Sigmoid colon (tissue), 7 donors: ENCODE results near the gene TIAM1. TPM values are rescaled to one million over a fixed set of nuclear protein-coding genes. Genes with fewer than 3 reads are reported as not detected.

ENCODE experiments used
- DNase-seq: peaks from one replicate; pipeline ENCODE4 v3.0.0-alpha.2; 2019
- H3K27ac ChIP-seq, 4 donors: fragments of 200-600 bp; sonication (generic); one replicate each; pipeline ENCODE4 v1.5.1; 2016 to 2019; ENCODE audit warnings: mild to moderate bottlenecking in 1 of 4
- H3K27me3 ChIP-seq, 3 donors: fragments of 200-600 bp; sonication (generic); one replicate each; pipeline ENCODE4 v1.5.1; 2019; ENCODE audit warnings: mild to moderate bottlenecking in 1 of 3
- H3K36me3 ChIP-seq, 4 donors: fragments of 200-600 bp; sonication (generic); one replicate each; pipeline ENCODE4 v1.5.1; 2016 to 2019
- H3K4me1 ChIP-seq, 4 donors: fragments of 200-600 bp; sonication (generic); one replicate each; pipeline ENCODE4 v1.5.1; 2017 to 2019
- H3K4me3 ChIP-seq, 4 donors: fragments of 200-600 bp; sonication (generic); one replicate each; pipeline ENCODE4 v1.5.1; 2017 to 2019; ENCODE audit warnings: mild to moderate bottlenecking in 2 of 4, moderate library complexity in 1 of 4
- H3K9me3 ChIP-seq, 4 donors: fragments of 200-600 bp in 3 of 4; sonication (generic) in 3 of 4; one replicate each; pipeline versions ENCODE4 v1.5.1 to v1.6.1; 2013 to 2019
- CTCF ChIP-seq, 4 experiments: fragments of 450-650 bp in 3 of 4; fragments of 200-600 bp in 1 of 4; IDR thresholded peaks; one replicate each; pipeline ENCODE4 v1.5.1; 2016 to 2019; ENCODE audit warnings: antibody characterized with exemption in 4 of 4, mild to moderate bottlenecking in 3 of 4, moderate library complexity in 2 of 4
- EP300 ChIP-seq, 4 donors: sonication (generic); formaldehyde crosslinking; IDR thresholded peaks; one replicate each; pipeline ENCODE4 v1.6.1; 2017; ENCODE audit warnings: antibody characterized with exemption in 4 of 4
- POLR2A ChIP-seq, 2 donors: fragments of 450-650 bp; IDR thresholded peaks; one replicate each; pipeline ENCODE4 v1.6.1; 2016; ENCODE audit warnings: antibody characterized with exemption in 2 of 2, mild to moderate bottlenecking in 2 of 2, moderate library complexity in 2 of 2
- POLR2AphosphoS5 ChIP-seq, 4 donors: sonication (generic); formaldehyde crosslinking; IDR thresholded peaks; one replicate each; pipeline ENCODE4 v1.6.1; 2017; ENCODE audit warnings: antibody characterized with exemption in 4 of 4
- WGBS, 2 donors: extraction: QIAGEN DNeasy Blood & Tissue Kit; methylation state at CpG; one replicate each; pipeline ENCODE4 v1.1.7; 2013; 5-methylcytosine and 5-hydroxymethylcytosine counted together
- intact Hi-C: fragments of 100-400 bp; cut with DNase I; formaldehyde crosslinking; loops from one replicate; pipeline ENCODE4 v1.15.1; 2023
- polyA plus RNA-seq, 3 donors: library from polyadenylated mRNA; stranded (reverse); fragments of 200-250 nt; gene quantifications; one replicate each; pipeline ENCODE4 v1.2.3, GENCODE V29; 2013
- total RNA-seq, 4 donors: library from RNA; depleted of rRNA; stranded (reverse); fragments of >200 nt; gene quantifications; one replicate each; pipeline ENCODE4 v1.1.0, GENCODE V29; 2016
- donor health status: healthy with polysubstance abuse.
- donor health status: Bipolar disorder and iron deficiency.
- donor health status: healthy.

The TIAM1 gene
- total and polyA plus RNA-seq, 7 donors, result 1.2 to 20.5 (median 8.6) TPM

GRCh38 chr21:31194510-31195293 is 149.4 kb downstream of the TIAM1 start:
- 68 to 81% methylated on average over 5 of the region's 5 CpGs for WGBS, 2 donors
- TF ChIP-seq POLR2AphosphoS5 (IDR thresholded peaks at IDR 0.05) (no peak), CTCF (IDR thresholded peaks at IDR 0.05) (no peak), POLR2A (IDR thresholded peaks at IDR 0.05) (no peak), EP300 (IDR thresholded peaks at IDR 0.05) (no peak)
- H3K27ac ChIP-seq, result no peak overlapping the region
- H3K4me3 ChIP-seq, result no peak overlapping the region
- no peaks in the 10 kb centered on the region for H3K4me1 ChIP-seq
- no peak for DNase-seq
- intact Hi-C loops, result no loop called here
- no peaks in the 10 kb centered on the region for H3K9me3 ChIP-seq
- H3K36me3 ChIP-seq, result no peaks in the 10 kb centered on the region
- H3K27me3 ChIP-seq, result no peaks in the 10 kb centered on the region

GRCh38 chr21:31193761-31194160 is 150.3 kb downstream of the TIAM1 start:
- Histone ChIP-seq H3K27ac (no peak overlapping the region), H3K4me3 (no peak overlapping the region), H3K4me1 (no peaks in the 10 kb centered on the region), H3K36me3 (no peaks in the 10 kb centered on the region), H3K27me3 (no peaks in the 10 kb centered on the region), H3K9me3 (no peaks in the 10 kb centered on the region)
- 93 to 97% methylated on average over 12 of the region's 12 CpGs for WGBS, 2 donors
- TF ChIP-seq POLR2A (IDR thresholded peaks at IDR 0.05), result no peak
- no peak for TF ChIP-seq POLR2AphosphoS5 (IDR thresholded peaks at IDR 0.05)
- TF ChIP-seq CTCF (IDR thresholded peaks at IDR 0.05), result no peak
- TF ChIP-seq EP300 (IDR thresholded peaks at IDR 0.05), result no peak
- no peak for DNase-seq
- intact Hi-C loops, result no loop called here

GRCh38 chr21:31191553-31191952 is 152.5 kb downstream of the TIAM1 start:
- Histone ChIP-seq H3K9me3 (no peaks in the 10 kb centered on the region), H3K27ac (no peak overlapping the region), H3K4me1 (no peaks in the 10 kb centered on the region), H3K36me3 (no peaks in the 10 kb centered on the region), H3K4me3 (no peak overlapping the region), H3K27me3 (no peaks in the 10 kb centered on the region)
- no peak for TF ChIP-seq POLR2AphosphoS5 (IDR thresholded peaks at IDR 0.05)
- no peak for TF ChIP-seq EP300 (IDR thresholded peaks at IDR 0.05)
- TF ChIP-seq CTCF (IDR thresholded peaks at IDR 0.05), result no peak
- TF ChIP-seq POLR2A (IDR thresholded peaks at IDR 0.05), result no peak
- no peak for DNase-seq
- 84 to 86% methylated on average over 3 of the region's 3 CpGs for WGBS, 2 donors
- intact Hi-C loops, result no loop called here

GRCh38 chr21:31190516-31190915 is 153.5 kb downstream of the TIAM1 start:
- intact Hi-C loops, result no loop called here
- WGBS, 2 donors, result 88 to 92% methylated on average over 5 of the region's 5 CpGs

More at GRCh38 chr21:31190516-31190915, 153.5 kb downstream of the TIAM1 start:
- Histone ChIP-seq H3K36me3 (no peaks in the 10 kb centered on the region), H3K27me3 (no peaks in the 10 kb centered on the region), H3K4me1 (no peaks in the 10 kb centered on the region), H3K9me3 (no peaks in the 10 kb centered on the region), H3K4me3 (no peak overlapping the region), H3K27ac (no peak overlapping the region)
- DNase-seq, result no peak
- TF ChIP-seq EP300 (IDR thresholded peaks at IDR 0.05) (no peak), POLR2A (IDR thresholded peaks at IDR 0.05) (no peak), CTCF (IDR thresholded peaks at IDR 0.05) (no peak), POLR2AphosphoS5 (IDR thresholded peaks at IDR 0.05) (no peak)
